GM23248 (cell line): ENCODE measurements around the gene KCNH6. TPM values are rescaled to one million over a fixed set of nuclear protein-coding genes. Genes with fewer than 3 reads are reported as not detected.

Experiments used
- DNase-seq: peaks from one replicate; pipeline ENCODE4 v3.0.0-alpha.2; 2015
- H2AFZ ChIP-seq: fragments of 200-600 bp; sonication (generic); 2 replicates; pipeline ENCODE4 v1.6.1; 2016; ENCODE audit warnings: antibody characterized with exemption
- H3F3A ChIP-seq: fragments of 200-600 bp; sonication (generic); 2 replicates; pipeline ENCODE4 v1.6.1; 2016; ENCODE audit warnings: mild to moderate bottlenecking, antibody characterized with exemption, mixed run types; ENCODE audit not compliant: insufficient read depth
- H3K27ac ChIP-seq: fragments of 200-600 bp; sonication (generic); 2 replicates; pipeline ENCODE4 v1.5.1; 2016; ENCODE audit warnings: mild to moderate bottlenecking
- H3K27me3 ChIP-seq: fragments of 200-600 bp; sonication (generic); replicated peaks from 2 replicates; pipeline ENCODE4 v1.6.1; 2016; ENCODE audit warnings: mild to moderate bottlenecking; ENCODE audit not compliant: insufficient read depth
- H3K36me3 ChIP-seq: fragments of 200-600 bp; sonication (generic); 2 replicates; pipeline ENCODE4 v1.6.1; 2016; ENCODE audit warnings: low read depth, mild to moderate bottlenecking
- H3K4me1 ChIP-seq: fragments of 200-600 bp; sonication (generic); 2 replicates; pipeline ENCODE4 v1.6.1; 2016; ENCODE audit warnings: mild to moderate bottlenecking; ENCODE audit not compliant: insufficient read depth
- H3K4me2 ChIP-seq: fragments of 200-600 bp; sonication (generic); one replicate; pipeline ENCODE4 v1.6.1; 2016; ENCODE audit warnings: mild to moderate bottlenecking; ENCODE audit not compliant: unreplicated experiment
- H3K4me3 ChIP-seq: fragments of 200-600 bp; sonication (generic); 2 replicates; pipeline ENCODE4 v1.5.1; 2016; ENCODE audit warnings: mild to moderate bottlenecking
- H3K79me2 ChIP-seq: fragments of 200-600 bp; sonication (generic); 2 replicates; pipeline ENCODE4 v1.6.1; 2016; ENCODE audit warnings: mild to moderate bottlenecking; ENCODE audit not compliant: insufficient read depth
- H3K9ac ChIP-seq: fragments of 200-600 bp; sonication (generic); 2 replicates; pipeline ENCODE4 v1.6.1; 2016; ENCODE audit warnings: mild to moderate bottlenecking
- H3K9me2 ChIP-seq: fragments of 200-600 bp; sonication (generic); 2 replicates; pipeline ENCODE4 v1.6.1; 2016; ENCODE audit warnings: mixed run types, mild to moderate bottlenecking, moderate library complexity; ENCODE audit not compliant: insufficient read depth
- H3K9me3 ChIP-seq: fragments of 200-600 bp; sonication (generic); one replicate; pipeline ENCODE4 v1.6.1; 2017; ENCODE audit warnings: low read depth
- H4K20me1 ChIP-seq: fragments of 200-600 bp; sonication (generic); 2 replicates; pipeline ENCODE4 v1.6.0; 2016; ENCODE audit not compliant: insufficient read depth
- EZH2 ChIP-seq: fragments of 200-600 bp; sonication (generic); IDR thresholded peaks from 2 replicates; pipeline ENCODE4 v1.6.1; 2018; ENCODE audit warnings: antibody characterized with exemption, mild to moderate bottlenecking; ENCODE audit not compliant: insufficient read depth, poor library complexity, severe bottlenecking
- EZH2phosphoT487 ChIP-seq: fragments of 200-600 bp; sonication (generic); IDR thresholded peaks from 2 replicates; pipeline ENCODE4 v1.6.1; 2018; ENCODE audit warnings: antibody characterized with exemption, moderate library complexity, mild to moderate bottlenecking, low read depth; ENCODE audit not compliant: insufficient read depth
- WGBS, 2 experiments: methylation state at CpG; one replicate each; pipeline ENCODE4 v1.1.6; 2015 to 2017; ENCODE audit warnings: low lambda C conversion rate in 2 of 2, low coverage in 1 of 2; ENCODE audit errors: missing lambda C conversion rate in 2 of 2; 5-methylcytosine and 5-hydroxymethylcytosine counted together
- in situ Hi-C: fragments of 300-500 bp; cut with MboI; formaldehyde crosslinking; loops from 2 replicates; pipeline ENCODE4 v1.15.0; 2020
- polyA plus RNA-seq: library from polyadenylated mRNA; unstranded; fragments of >200 nt; fragmentation: Nextera tagmentation; extraction: Ambion mirVana; gene quantifications from 2 replicates; pipeline ENCODE4 v1.2.1, GENCODE V29; 2016
- total RNA-seq: library from RNA; depleted of rRNA; stranded (reverse); fragments of >200 nt; shearing (Covaris generic); gene quantifications from 2 replicates; pipeline ENCODE4 v1.2.3, GENCODE V29; 2014

KCNH6 gene
- total and polyA plus RNA-seq, 2 experiments from 2014 or later = not detected

GRCh38 chr17:63504261-63504660, 18.9 kb upstream of the KCNH6 start:
- H4K20me1 ChIP-seq = no peaks in the 10 kb centered on the region
- H3K9ac ChIP-seq = no peak overlapping the region
- H3K9me2 ChIP-seq = no peaks in the 10 kb centered on the region
- DNase-seq = no peak
- no peaks in the 10 kb centered on the region for H3F3A ChIP-seq
- H3K27ac ChIP-seq = no peak overlapping the region
- H3K79me2 ChIP-seq = no peaks in the 10 kb centered on the region
- H3K9me3 ChIP-seq = no peaks in the 10 kb centered on the region
- in situ Hi-C loops = no loop called here
- no peak overlapping the region for H3K4me3 ChIP-seq
- no peak overlapping the region for H2AFZ ChIP-seq
- peaks cover 17% of the 10 kb centered on the region for H3K27me3 ChIP-seq
- no peak overlapping the region for H3K4me2 ChIP-seq
- H3K36me3 ChIP-seq = no peaks in the 10 kb centered on the region
- H3K4me1 ChIP-seq = peaks cover under 1% of the 10 kb centered on the region; the same call in 1 of the 2 replicates
- TF ChIP-seq EZH2phosphoT487 (no peak), EZH2 (no peak)

DNA sequence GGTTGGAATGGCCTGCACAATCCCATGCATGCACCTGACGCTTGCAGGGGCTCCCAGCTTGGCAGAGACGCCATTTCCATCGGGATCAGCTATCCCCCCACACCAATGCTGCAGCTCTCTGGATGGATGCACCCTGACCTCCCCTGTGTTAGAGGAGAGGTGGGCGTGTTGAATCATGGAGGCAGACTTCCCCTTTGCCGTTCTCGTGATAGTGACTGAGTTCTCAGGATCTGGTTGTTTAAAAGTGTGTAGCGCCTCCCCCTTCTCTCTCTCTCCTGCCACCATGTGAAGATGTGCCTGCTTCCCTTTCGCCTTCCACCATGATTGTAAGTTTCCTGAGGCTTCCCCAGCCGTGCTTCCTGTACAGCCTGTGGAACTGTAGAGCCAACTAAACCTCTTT, 17.8 kb upstream of the KCNH6 start:
- WGBS, 2 experiments = 70 to 79% methylated on average over 9 of the region's 9 CpGs
- in situ Hi-C loops = no loop called here

GRCh38 chr17:63506627-63507026, 16.5 kb upstream of the KCNH6 start:
- no peak overlapping the region for H3K27ac ChIP-seq
- no peak for TF ChIP-seq EZH2
- no peak for TF ChIP-seq EZH2phosphoT487
- no peaks in the 10 kb centered on the region for H3K9me3 ChIP-seq
- H3F3A ChIP-seq = no peaks in the 10 kb centered on the region
- in situ Hi-C loops = no loop called here
- H2AFZ ChIP-seq = no peak overlapping the region
- peaks cover 13% of the 10 kb centered on the region for H3K27me3 ChIP-seq
- no peak for DNase-seq
- no peaks in the 10 kb centered on the region for H3K4me1 ChIP-seq
- 61 to 69% methylated on average over 3 of the region's 3 CpGs for WGBS, 2 experiments
- no peak overlapping the region for H3K4me3 ChIP-seq
- no peaks in the 10 kb centered on the region for H3K9me2 ChIP-seq
- H3K4me2 ChIP-seq = no peak overlapping the region
- H3K79me2 ChIP-seq = no peaks in the 10 kb centered on the region
- H3K9ac ChIP-seq = no peak overlapping the region
- no peaks in the 10 kb centered on the region for H3K36me3 ChIP-seq
- H4K20me1 ChIP-seq = no peaks in the 10 kb centered on the region

More for the DNA sequence above, 17.8 kb upstream of the KCNH6 start:
- no peaks in the 10 kb centered on the region for H3K9me2 ChIP-seq
- no peak overlapping the region for H2AFZ ChIP-seq
- DNase-seq = no peak
- H3K27ac ChIP-seq = no peak overlapping the region
- no peak overlapping the region for H3K4me2 ChIP-seq
- H3K9me3 ChIP-seq = no peaks in the 10 kb centered on the region
- H3K4me3 ChIP-seq = no peak overlapping the region
- TF ChIP-seq EZH2 (no peak), EZH2phosphoT487 (no peak)
- no peaks in the 10 kb centered on the region for H3F3A ChIP-seq
- H3K27me3 ChIP-seq = peaks cover 17% of the 10 kb centered on the region
- no peak overlapping the region for H3K9ac ChIP-seq
- H3K79me2 ChIP-seq = no peaks in the 10 kb centered on the region
- no peaks in the 10 kb centered on the region for H4K20me1 ChIP-seq
- H3K4me1 ChIP-seq = no peaks in the 10 kb centered on the region
- H3K36me3 ChIP-seq = no peaks in the 10 kb centered on the region

- Histone ChIP-seq H4K20me1 (no peaks in the 10 kb centered on the region), H3F3A (no peaks in the 10 kb centered on the region), H3K36me3 (no peaks in the 10 kb centered on the region), H3K9me2 (no peaks in the 10 kb centered on the region), H2AFZ (no peak overlapping the region), H3K4me2 (no peak overlapping the region), H3K4me3 (no peak overlapping the region), H3K79me2 (no peaks in the 10 kb centered on the region), H3K9me3 (no peaks in the 10 kb centered on the region), H3K9ac (no peak overlapping the region), H3K4me1 (no peaks in the 10 kb centered on the region), H3K27me3 (0 out of 2 replicates have a peak, but pooled peaks cover 4% of the 10 kb centered on the region), H3K27ac (no peak overlapping the region)
- DNase-seq = no peak
- in situ Hi-C loops = no loop called here
- no peak for TF ChIP-seq EZH2phosphoT487
- WGBS, 2 experiments = 73 to 81% methylated on average over 8 of the region's 8 CpGs
These were observed 11.8 kb upstream of the KCNH6 start for GRCh38 chr17:63511331-63511730.

DNA sequence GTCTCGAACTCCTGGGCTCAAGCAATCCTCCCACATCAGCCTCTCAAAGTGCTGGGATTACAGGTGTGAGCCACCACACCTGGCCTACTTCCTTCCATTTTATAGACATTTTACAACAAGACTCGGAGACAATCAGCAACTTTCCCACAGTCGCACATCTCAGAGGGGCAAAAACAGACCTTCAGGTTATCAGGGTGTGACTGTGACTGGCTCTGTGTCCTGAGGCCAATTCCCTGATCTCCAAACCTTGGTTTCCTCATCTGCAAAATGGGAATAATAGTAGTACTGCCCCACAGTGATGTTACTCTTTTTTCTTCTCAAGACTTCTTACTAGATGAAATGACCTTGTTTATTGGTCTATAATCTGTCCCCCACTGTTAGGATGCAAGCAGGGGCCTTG, 10.8 kb upstream of the KCNH6 start:
- 0 out of 2 replicates have a peak, but pooled peaks cover 4% of the 10 kb centered on the region for H3K27me3 ChIP-seq
- no peaks in the 10 kb centered on the region for H3K9me3 ChIP-seq
- H3K27ac ChIP-seq = no peak overlapping the region
- WGBS, 2 experiments = 46 to 51% methylated on average over 3 of the region's 3 CpGs
- no peak overlapping the region for H3K9ac ChIP-seq
- H2AFZ ChIP-seq = no peak overlapping the region
- H3K79me2 ChIP-seq = no peaks in the 10 kb centered on the region
- no peak overlapping the region for H3K4me2 ChIP-seq
- H4K20me1 ChIP-seq = no peaks in the 10 kb centered on the region
- in situ Hi-C loops = no loop called here
- H3K4me3 ChIP-seq = no peak overlapping the region
- H3K36me3 ChIP-seq = no peaks in the 10 kb centered on the region
- H3F3A ChIP-seq = peaks cover 8% of the 10 kb centered on the region
- H3K4me1 ChIP-seq = peaks cover 8% of the 10 kb centered on the region
- H3K9me2 ChIP-seq = no peaks in the 10 kb centered on the region
- no peak for DNase-seq
- TF ChIP-seq EZH2phosphoT487 (no peak), EZH2 (no peak)
